NCI-H774 (cell line): ENCODE data around the gene CYGB.
"Not testable (repeated sequence)": the region's sequence is repeated elsewhere in the genome, so short reads cannot be mapped to it uniquely, and the experiment has no call there.

Experiments
- DNase-seq: peaks from one replicate; lab custom pipeline; 2025; lab: John Stamatoyannopoulos, UW

CYGB gene

GRCh38 chr17:76538281-76538931 lies 897 bp upstream of the CYGB start:
- no peak for DNase-seq

- no peak for DNase-seq
Measured at GRCh38 chr17:76537288-76537577, 276 bp downstream of the CYGB start.

- no peak for DNase-seq
Measured at GRCh38 chr17:76536511-76537287, 810 bp downstream of the CYGB start.

- DNase-seq, result no peak
Measured at GRCh38 chr17:76535788-76536510, 1.6 kb downstream of the CYGB start.

- no peak for DNase-seq
Measured at GRCh38 chr17:76534831-76535732, 2.4 kb downstream of the CYGB start.

- not testable (repeated sequence) for DNase-seq
Measured at GRCh38 chr17:76533640-76534359, 3.7 kb downstream of the CYGB start.

- DNase-seq, result no peak
Measured at GRCh38 chr17:76532072-76532651, 5.3 kb downstream of the CYGB start.

GRCh38 chr17:76531486-76532038 lies 5.9 kb downstream of the CYGB start:
- DNase-seq, result no peak

- DNase-seq, result no peak
Measured at GRCh38 chr17:76530811-76531485, 6.6 kb downstream of the CYGB start.

GRCh38 chr17:76530095-76530723 lies 7.3 kb downstream of the CYGB start:
- no peak for DNase-seq

- DNase-seq, result no peak
Measured at GRCh38 chr17:76529224-76530094, 8.1 kb downstream of the CYGB start.

- DNase-seq, result no peak
Measured at GRCh38 chr17:76528528-76529223, 8.8 kb downstream of the CYGB start.

- no peak for DNase-seq
Measured at GRCh38 chr17:76528156-76528527, 9.4 kb downstream of the CYGB start.

GRCh38 chr17:76527430-76528111 lies 9.9 kb downstream of the CYGB start:
- DNase-seq, result no peak

- not testable (repeated sequence) for DNase-seq
Measured at GRCh38 chr17:76527016-76527415, 10.5 kb downstream of the CYGB start.

- DNase-seq, result not testable (repeated sequence)
Measured at GRCh38 chr17:76525513-76525833, 12.0 kb downstream of the CYGB start.

- DNase-seq, result no peak
Measured at GRCh38 chr17:76524598-76525512, 12.7 kb downstream of the CYGB start.
